GM21723 (cell line): ENCODE measurements around the gene HARBI1.

ENCODE experiments used
- ATAC-seq: cut with Tn5 transposase; IDR thresholded peaks from one replicate; pipeline ENCODE4 v1.9.1; 2021; ENCODE audit warnings: mild to moderate bottlenecking, moderate library complexity; ENCODE audit not compliant: unreplicated experiment

Gene HARBI1, protein sequence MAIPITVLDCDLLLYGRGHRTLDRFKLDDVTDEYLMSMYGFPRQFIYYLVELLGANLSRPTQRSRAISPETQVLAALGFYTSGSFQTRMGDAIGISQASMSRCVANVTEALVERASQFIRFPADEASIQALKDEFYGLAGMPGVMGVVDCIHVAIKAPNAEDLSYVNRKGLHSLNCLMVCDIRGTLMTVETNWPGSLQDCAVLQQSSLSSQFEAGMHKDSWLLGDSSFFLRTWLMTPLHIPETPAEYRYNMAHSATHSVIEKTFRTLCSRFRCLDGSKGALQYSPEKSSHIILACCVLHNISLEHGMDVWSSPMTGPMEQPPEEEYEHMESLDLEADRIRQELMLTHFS

DNA sequence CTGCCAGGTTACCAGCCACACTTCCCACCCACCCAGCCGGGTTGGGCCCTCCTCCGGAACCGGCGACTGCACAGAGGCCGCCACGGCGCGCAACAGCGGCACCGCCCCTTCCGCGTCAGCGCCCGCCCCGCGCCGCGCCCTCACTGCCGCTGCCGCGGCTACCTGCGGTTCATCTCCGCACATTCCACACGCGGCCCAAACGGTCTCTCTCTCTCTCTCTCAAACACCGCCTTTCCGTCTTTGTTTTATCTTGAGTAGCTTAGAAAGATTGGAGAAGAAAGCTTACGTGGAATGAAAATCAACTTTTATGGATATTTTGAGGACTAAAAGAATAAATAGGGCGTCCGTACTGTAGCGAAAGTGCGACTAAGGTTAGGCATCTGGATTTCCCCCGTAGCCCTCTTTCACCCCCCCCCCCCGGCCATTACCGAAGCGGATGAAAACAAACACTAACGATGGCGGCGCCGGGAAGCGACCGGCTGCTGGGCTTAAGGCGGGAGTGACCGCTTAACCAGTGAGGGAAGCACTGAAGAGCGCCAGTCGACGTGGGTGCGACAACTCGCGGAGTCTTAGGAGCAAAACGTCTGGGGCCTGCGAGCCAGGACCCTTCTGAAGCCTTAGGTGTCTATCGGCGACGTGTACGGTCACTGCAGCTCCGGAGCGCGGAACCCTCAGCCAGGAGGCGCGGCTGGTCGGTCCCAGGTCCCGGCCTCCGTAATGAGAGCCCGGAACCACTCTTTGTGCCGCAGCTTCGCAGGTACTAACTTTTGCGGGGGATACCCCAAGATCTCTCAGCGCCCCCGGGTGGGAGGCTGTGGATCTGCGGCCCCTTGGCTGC lies at the start of gene HARBI1, which contains the start of gene ATG13:
Gene HARBI1, minus strand, starts transcription at position 94 of the 838 bp plus-strand sequence. CDS start 990 bp downstream, outside the sequence.
Gene ATG13, plus strand, starts transcription at position 420 of the 838 bp plus-strand sequence. CDS start 26,739 bp downstream, outside the sequence.
- ATAC-seq = peak; percentile 92

DNA sequence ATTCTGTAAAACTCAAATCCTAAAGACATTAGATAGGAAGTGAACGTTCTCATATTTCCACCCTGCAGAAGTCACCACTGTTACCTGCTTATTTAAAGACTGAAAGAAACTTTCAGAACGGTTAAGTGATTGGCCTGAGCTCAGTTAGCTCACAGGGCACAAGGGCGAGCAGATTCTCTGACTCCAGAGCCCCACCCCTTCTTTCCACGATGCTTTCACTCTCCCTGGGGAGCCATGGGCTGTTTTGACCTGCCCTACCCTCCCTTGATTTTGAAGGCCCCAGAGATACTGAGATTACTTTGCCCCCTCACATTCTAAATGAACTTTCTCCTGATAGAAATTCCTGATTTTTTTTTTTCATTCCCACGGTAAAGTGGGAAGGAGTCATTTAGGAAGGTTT lies 49.5 kb upstream of the HARBI1 start:
- no peak for ATAC-seq

DNA sequence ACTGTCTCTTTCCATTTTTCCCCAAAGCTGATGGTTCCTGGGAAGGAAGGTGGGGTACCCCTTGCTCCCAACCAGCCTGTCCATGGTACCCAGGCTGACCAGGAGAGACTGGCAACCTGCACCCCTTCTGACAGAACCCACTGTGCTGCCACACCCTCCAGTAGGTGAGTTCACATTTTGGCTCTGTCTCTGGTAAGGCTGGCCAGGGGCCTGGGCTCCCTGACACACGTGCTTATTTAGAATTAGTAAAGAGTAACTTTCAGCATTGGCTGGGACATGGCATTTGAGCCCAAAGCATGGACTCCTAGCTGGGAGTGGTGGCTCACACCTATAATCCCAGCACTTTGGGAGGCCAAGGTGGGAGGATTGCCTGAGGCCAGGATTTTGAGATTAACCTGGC lies 48.3 kb upstream of the HARBI1 start:
- ATAC-seq = no peak

- no peak for ATAC-seq
Observed at GRCh38 chr11:46664612-46665011, 47.6 kb upstream of the HARBI1 start.

- no peak for ATAC-seq
Observed at GRCh38 chr11:46663277-46663940, 46.4 kb upstream of the HARBI1 start.

DNA sequence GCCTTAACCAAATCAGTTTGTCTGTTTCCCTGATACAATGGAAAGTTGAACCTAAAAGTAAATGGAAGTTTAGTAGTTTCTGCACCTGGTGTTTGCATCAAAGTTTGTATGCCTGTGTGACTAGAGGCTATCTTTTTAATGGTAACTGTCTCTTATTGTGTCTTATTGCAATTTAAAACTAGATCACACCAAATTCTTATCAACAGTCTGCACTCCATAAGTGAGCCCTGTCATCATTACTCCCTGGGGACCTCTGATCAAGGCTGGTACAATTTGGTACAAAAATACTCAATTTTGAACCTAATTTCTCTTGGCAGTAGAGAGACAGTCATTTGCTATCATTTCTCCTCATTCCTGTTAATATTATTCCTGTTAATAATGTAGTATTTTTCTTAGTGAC lies 45.3 kb upstream of the HARBI1 start:
- no peak for ATAC-seq

DNA sequence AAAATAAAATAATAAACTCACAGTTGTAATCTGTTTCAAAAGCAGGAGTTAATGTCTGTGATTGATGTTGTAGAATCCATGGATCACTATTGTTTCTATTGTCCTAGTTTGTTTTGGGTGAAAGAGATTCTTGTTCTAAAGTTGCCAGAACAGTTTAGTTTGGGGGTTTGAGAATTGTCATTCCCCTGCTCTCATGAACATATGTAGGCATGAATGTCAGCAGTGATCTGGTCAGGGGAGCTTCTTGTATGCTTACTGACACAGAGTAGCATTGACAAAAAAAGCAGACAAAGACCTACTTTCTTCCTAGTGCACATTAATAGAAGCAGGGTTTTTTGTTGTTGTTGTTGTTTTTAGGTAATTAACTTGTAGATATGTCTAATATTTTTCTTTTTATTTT lies 44.8 kb upstream of the HARBI1 start:
- ATAC-seq = no peak

DNA sequence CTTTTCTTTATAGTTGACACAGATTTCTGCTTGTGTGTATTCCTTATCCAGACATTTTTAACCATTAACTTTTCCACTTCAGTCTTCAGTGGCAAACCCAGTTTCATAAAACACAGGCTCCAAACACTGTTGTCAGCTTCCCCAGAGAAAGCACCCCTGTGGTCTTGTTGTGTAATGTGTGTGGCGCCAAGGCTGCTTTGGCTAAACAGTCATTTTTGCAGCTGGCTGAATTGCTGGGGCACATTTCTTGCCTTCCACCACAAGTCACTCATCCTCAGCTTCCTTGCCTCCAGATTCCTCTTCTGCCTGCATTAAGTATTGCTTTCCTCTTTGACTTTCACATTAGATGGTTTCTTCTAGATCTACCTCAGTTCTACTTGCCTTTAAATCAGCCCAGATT lies 42.9 kb upstream of the HARBI1 start:
- no peak for ATAC-seq

- ATAC-seq = no peak
Observed at GRCh38 chr11:46658259-46658658, 41.2 kb upstream of the HARBI1 start.

GRCh38 chr11:46657186-46657585 lies 40.2 kb upstream of the HARBI1 start:
- no peak for ATAC-seq

DNA sequence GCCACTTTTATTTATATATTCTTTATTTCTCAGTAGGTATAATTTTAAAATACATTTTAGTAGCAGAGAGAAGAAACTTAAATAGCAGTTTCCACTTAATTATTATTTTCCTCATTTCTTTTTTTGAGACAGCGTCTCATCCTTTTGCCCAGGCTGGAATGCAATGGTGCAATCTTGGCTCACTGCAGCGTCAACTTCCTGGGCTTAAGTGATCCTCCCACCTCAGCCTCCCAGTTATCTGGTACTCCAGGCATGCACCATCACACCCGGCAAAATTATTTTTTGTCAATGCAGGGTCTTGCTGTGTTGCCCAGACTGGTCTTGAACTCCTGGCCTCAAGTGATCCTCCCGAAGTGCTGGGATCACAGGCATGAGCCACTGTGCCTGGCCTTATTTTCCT lies 38.6 kb upstream of the HARBI1 start:
- no peak for ATAC-seq

DNA sequence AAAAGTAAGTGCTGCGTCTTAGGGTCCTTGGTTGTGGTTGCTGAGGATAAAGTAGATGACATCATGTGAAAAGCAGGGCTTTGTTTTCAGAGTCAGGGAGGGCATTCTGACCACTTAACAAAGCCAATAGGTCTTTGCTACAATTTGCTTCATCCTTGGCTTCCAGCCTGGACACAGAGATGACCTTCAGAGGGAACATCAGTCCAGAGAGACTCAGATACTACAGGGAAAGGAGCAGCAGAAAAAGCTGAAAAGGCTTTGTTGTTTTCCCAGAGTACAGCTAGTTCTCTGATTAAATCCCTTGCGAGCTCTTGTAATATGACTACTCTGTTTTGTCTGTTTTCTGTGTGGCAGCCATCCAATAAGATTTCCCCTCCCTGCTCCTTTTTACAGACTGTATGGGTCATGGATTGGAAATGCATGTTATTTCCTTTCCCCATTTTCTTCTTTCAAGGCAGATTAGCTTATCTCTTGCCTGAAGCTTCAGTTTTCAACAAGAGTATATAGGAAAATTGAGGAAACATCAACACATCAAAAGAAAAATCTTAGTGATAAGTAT lies 32.2 kb upstream of the HARBI1 start:
- no peak for ATAC-seq

DNA sequence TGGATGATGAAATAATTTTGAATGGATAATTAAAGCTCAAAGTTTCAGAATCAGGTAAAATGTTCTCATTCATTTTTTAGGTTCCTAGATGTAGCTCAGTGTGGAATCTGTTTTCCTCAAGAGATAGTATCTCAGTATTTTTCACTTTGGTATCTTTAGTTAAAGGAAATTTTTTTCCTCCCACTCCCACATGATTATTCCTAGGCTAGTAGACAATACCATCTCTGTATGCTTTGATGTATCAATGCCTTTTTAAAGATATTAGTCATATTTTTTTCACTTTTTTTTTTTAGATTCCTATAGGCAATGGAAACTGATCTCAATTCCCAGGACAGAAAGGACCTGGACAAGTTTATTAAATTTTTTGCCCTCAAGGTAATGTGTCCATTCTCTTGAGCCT lies 27.0 kb upstream of the HARBI1 start:
- ATAC-seq = no peak

DNA sequence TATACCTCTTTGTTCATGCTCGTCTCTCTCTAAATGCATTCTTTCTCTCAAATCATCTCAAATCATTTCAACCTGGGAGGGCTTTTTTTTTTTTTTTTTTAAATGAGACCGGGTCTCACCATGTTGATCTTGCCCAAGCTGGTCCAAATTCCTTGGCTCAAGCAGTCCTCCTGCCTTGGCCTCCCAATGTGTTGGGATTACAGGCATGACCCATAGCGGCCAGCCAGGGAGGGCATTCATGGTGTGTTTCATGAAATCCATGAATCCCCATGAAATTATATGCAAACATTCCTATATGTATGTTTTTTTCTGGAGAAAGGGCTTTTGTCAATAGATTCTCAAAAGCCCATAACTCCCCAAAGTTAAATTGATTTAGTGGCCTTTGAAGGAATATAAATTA lies 26.5 kb upstream of the HARBI1 start:
- ATAC-seq = no peak

DNA sequence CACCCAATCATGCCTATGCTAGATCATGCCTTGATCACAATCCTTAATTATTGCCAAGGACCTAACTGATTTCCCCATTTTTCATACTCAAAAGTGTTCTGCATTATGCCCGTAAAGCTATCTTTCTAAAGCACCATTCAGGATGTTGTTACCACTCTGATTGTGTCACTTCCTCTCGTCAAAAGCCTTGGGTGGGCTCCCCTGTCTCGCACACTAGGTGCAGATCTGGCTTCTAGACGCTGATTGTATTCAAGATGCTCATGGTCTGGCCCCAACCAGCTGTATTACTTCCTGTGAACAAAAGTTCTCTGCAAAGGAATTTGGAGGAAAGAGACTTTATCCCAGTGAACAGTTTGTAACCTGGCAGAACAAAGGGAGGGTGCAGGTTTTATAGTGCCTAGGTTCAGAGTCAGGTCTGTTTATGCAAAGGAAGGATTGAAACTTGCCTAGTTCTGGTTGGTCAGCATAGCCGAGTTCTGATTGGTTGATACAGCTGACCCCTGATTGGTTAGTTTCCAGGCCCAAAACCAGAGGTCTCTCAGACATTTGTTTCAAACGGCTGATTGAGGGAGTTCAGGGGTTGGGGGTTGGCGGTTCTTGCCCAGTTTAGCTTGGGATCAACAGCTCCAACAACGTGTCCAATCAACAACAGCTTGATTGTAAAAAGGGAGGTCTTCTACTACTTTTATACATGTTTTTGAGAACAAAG lies 25.8 kb upstream of the HARBI1 start:
- ATAC-seq = no peak

- ATAC-seq = no peak
Observed at GRCh38 chr11:46641639-46642038, 24.6 kb upstream of the HARBI1 start.

DNA sequence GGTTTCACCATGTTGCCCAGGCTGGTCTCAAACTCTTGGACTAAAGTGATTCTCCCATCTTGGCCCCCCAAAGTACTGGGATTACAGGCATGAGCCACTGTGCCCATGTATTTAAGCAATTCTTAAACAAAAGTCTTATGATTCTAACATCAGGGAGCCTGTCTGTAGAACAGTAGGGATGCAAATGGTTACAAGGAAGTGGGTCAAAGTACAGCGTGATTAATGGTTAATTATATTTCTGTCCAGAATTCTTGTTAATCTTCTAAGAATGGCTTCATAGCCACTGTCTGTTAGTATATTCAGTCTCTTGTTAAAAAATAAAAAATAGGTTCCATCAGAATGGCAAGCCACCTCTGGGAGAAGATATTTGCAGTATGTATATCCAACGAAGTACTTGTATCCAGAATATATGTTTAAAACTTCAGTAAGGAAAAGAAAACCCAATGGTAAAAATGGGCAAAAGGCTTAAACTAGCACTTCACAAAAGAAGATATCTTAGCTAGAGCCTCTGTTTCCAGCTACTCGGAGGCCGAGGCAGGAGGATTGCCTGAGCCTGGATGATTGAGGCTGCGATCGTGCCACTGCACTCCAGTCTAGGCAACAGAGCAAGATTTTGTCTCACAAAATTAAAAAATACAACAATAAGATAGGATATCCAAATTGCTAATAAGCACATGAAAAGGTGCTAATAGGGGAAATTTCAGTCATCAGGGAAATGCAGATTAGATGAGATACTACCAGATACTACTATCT lies 23.2 kb upstream of the HARBI1 start:
- ATAC-seq = no peak

DNA sequence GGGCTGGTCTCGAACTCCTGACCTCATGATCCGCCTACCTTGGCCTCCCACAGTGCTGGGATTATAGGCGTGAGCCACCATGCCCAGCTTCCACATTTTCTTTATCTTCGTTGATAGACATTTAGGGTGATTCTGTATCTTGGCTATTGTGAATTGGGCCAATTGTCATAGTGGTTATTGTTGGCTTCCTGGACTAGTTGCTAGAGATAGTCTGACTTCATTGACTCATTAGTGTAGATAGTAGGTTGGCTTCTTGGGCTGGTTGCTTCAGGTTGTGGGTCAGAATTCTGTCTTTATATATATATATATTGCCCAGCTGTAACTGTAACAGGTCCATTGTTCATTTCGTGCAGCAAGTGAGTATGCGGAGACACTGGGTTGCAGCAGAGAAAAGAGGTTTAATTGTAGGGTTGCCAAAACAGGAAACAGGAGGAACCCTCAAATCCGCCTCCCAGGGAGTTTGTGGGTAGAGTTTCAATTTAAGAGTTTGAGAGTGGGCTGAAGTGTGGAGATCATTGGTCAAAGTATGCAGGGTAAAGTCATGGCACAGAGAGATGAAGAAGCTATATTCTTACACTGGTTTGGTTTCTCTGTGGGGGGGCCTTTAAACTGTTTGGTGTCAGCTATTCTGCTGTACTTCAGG lies 22.3 kb upstream of the HARBI1 start:
- no peak for ATAC-seq

DNA sequence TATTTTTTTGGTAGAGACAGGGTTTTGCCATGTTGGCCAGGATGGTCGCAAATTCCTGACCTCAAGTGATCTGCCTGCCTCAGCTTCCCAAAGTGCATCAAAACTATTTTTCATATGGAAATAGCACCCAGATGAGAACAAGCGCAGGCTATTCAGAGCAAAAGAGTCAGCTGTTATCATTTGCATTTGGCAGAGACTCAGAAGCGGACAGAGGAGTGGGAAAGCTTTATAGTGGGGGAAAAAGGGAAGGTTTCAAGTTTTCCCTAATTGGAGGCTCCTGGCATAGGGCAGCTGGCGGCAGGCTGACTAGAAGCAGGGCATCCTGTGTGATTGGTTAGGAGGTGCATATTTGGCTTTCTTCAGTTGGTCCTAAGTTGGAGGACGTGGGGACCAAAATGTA lies 20.5 kb upstream of the HARBI1 start:
- ATAC-seq = no peak
